NCI-H1694 (cell line): Measurements from ENCODE around the gene HBS1L.

Source experiments
- DNase-seq: peaks from one replicate; lab custom pipeline; 2025; lab: John Stamatoyannopoulos, UW

Gene HBS1L

DNA sequence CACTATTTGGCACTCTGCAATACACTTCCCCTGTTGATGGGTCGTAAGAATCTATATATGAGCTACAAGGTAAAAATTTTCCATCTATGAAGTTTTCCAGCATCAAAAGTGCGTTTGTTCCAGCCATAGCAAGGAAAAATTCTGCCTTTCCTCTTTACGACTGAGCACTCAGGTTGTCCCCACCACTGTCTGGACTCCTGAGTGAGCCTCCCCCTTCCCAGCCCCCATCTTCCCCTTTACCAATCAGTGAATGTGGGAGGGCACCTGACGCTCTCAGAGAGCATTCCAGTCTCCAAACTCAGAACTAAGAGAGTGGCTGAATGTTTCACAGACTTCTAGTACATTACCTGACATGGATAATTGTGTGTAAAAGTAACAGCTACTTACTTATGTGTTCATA, 104.7 kb downstream of the HBS1L start, which contains the start of gene ALDH8A1:
Gene ALDH8A1 (minus strand): TSS at position 175 of the 400 bp plus-strand sequence. CDS start 48 bp downstream, at position 127.
- DNase-seq, result no peak

DNA sequence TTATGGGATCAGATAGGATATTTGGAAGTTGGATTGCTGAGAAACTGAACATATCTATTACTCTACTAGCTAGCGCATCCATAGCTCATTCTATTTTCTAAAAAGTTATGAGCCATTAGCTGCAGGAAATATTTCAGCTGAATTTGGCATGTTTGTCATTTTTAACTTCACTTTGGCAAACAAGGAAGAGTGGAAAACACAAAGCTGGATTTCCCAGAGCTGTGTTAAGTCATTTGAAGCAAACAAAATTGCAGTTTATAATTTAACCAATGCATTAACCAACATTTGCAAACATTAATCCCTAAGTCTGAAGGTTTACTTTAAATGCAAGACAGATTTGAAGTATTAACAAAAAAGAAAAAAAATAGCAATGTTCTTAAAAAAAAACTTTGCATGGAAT, 105.9 kb downstream of the HBS1L start:
- no peak for DNase-seq

DNA sequence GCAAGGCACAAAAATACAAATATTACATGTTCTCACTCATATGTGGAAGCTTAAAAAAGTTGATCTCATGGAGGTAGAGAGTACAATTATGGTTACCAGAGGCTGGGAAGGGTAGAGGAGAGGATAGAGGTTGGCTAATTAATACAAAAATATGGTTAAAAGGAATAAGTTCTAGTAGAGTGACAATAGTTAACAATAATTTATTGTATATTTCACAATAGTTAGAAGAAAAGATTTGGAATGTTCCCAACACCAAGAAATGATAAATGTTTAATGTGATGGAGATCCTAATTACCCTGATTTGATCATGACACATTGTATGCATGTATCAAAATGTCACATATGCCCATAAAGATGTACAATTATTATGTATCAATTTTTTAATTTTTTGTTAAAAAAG, 106.5 kb downstream of the HBS1L start:
- DNase-seq, result no peak

DNA sequence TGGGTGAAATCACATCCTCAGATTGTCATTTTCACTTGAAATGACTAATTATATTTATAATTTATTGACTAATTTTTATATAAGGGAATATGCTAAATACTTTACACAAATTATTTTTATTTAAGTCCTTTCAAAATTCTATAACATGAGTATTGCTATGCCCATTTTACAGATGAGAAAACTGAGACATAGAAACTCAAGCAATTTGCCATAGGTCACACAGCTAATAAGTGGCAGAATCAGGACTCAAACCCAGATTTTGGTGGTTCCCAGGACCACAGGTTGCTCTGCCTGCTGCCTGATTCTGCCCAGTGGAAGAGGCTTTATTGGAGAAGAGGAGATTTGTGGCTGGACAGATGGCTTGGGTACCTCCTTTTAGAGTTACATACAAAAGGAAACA, 109.6 kb downstream of the HBS1L start:
- no peak for DNase-seq

DNA sequence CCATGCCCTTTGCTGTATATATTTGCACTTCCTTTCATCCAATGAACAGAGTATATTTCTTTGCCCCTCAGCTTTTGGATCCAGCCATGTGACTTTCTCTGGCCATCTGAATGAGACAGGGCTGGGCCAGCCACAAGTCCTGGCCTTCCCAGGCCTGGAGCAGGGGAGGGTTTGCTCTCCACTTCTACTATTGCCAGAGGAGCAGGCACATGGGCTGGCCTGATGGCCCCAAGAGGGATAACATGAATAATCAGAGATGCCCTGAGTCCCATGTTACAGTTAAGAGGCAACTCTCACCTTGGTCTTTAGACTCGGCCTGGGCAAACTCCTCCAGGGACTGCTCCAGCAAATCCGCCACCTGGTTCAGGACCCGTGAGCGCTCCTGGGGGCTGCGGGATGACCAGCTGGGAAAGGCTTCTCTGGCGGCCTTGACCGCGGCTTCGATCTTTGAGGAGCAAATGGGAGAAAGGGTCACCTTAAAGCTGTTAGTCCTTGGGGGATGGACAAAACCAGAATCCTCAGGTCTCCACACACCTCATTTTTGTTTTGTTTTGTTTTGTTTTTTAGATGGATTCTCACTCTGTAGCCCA, 111.0 kb downstream of the HBS1L start:
- no peak for DNase-seq

DNA sequence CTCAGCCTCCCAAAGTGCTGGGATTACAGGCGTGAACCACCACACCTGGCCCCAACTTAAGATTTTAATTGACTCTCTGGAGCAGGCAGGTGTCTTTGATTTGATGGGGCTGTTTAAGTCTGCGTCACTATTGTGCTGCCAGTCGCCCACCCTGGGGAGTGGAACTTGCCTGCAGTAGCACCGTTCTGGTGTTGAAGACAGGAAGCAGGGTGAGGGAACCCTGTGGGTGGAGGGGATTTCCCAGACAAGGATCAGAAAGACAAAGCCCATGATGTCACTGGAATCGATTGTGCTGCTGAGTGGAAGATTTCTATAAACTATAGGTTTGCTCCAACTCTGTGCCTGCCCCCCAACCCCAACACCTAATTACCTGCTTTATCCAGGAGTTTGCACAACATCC, 115.7 kb downstream of the HBS1L start:
- no peak for DNase-seq

DNA sequence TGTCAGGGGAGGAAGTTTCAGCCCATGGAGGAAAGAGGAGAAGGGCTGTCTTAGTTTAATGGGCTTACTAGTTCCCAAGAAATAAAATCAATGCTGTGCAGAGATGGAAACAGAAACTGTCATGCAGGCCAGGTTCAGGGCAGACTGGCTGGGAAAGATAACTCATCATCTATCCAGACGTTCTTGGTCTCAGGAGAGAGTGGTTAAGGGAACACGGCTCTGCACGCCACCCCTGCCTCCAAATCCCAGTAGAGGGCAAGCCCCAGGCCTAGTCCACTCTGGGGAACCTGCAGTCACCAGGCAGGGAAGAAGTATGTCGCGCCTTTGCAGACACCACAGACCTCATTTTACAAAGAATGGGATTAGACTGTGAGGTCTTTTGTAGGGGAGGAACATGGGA, 117.2 kb downstream of the HBS1L start:
- DNase-seq, result no peak

DNA sequence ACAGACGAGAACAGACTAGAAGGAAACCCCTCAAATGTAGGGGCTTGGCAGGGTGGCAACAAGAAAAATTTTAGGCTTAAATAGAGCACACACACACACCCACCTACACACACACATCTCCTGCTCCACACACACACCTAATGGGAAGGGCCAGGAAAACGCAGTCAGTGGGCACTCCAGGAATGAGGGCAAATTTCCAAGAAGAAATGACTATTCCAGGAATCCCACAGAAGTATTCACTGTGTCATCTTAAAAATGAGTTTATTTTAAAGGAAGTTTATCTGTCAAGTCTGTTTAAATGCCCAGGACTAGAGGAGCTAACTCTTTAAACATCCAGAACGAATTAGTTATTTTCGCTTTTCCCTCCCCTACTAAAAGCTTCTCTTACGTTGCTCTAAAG, 117.7 kb downstream of the HBS1L start:
- no peak for DNase-seq

DNA sequence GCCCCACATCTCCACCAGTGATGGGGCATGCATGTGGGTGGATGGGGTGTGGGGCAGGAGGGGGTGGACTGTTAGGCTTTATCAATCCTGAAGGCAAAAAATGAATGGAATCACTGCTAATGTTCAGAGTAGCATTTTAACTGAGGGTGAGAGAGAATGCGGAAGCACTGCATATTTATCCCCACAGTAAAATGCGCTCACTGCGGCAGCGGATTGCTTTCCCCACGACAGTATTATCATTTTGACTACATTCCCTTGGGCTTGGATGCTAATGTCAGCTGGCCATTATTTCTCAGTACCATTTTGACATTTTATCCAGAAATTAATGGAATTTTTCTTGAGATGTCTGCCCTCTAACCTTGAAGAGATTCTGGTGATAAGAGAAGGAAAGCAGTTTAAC, 118.1 kb downstream of the HBS1L start:
- DNase-seq, result no peak

DNA sequence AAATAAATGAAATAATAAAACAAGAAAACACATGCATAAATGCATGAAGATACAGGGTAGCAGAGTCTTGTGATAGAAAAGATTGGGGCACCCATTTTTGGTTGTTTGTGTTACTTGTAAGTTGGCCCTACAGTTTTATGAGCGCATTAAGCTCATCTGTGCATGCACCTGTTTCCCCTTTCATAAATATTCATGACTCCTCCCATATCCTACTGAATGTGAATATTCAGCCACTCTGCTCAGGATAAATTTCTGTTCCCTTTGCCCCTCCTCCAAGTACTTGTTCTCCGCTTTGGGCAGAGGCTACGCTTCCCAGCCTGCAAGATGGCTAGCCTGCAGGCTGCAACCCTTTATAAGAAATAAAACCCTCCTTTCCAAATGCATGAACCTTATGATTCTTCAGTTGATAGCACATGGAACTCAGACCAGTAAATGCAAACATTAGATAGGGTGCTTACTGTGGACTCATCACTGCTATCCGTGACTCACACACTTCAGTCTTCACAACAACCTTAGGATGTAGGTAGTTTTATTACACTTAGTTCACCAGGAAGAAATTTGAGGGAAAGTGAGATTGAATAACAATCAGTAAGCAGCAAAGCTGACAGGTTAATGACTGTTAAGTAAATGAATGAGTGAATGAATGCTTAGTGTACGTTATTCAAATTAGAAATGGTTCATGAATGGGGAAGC, 119.7 kb downstream of the HBS1L start:
- no peak for DNase-seq

DNA sequence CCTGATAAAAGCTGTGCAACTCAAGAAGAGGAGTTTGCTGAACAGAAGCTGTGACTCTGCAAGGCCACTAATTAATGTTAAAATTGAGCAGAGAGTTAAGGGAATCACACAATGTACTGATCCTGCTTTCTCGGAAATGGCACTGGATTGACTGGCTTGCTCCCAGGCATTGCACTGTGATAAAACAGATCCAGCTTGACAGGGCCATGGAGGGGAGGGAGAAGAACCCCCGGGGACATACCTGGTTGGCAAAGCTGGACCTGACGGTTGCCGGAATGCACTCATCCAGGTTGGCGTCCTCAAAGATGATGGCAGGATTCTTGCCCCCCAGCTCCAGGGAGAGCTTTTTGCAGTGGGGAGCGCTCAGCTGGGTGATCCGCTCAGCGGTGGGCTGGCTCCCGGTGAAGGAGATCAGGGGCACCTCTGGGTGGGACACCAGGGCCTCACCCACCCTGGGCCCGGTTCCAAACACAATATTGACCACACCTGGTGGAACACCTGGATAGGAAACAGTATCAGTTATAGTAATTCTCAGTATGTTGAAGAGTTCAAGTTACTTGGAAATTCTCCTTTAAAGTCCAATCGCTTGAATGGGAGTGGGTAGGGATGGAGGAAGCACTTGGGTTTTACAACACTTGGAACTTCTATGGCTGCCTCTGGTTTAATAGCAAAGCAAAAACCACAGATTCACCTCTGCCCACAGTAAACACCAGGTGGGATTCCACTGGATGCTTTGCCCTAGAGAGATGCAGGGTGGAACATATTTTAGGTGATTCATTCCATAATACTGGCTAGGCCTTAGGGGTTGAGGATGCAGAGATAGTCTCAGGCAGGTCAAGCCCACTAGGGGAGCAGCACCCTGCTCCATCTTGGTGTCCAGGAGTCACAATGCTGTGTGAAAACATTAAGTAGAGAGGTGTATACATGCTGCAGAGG, 121.8 kb downstream of the HBS1L start:
- no peak for DNase-seq

DNA sequence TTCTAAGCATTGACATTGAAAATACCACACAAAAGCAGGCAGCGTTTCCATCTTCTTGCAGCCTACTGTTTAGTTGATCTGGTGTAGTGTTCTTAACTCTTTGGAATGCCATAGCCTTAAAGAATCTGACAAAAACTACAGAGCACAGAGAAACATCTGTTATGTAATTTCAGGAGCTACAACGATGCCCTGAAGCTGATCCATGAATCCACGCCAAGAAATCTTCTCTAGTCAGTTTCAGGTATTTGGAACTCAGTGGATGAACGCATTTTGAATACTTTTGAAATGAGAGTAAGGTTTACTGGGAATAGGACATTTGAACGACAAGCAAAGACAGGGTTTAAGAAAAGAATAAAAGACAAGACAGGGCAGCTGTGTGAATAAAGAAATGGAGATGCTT, 122.5 kb downstream of the HBS1L start:
- no peak for DNase-seq

DNA sequence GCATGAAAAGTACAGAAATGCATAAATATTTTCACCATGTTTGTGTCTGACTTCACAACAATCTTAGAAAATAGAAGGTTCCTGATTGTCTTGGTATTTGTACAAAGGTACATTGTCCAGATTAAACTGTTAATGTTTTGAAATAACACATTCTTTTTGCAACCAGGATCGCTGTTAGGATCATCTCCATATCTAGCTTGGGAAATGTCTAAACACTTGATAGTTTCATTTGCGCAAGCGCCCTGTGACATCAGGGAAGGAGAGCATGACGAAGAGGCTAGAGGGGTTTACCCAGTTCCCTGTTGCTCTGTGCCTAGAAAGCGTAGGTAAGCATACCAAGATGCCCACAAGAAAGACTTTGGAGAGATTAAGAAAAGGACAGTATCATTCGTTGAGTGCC, 124.2 kb downstream of the HBS1L start:
- DNase-seq, result no peak

DNA sequence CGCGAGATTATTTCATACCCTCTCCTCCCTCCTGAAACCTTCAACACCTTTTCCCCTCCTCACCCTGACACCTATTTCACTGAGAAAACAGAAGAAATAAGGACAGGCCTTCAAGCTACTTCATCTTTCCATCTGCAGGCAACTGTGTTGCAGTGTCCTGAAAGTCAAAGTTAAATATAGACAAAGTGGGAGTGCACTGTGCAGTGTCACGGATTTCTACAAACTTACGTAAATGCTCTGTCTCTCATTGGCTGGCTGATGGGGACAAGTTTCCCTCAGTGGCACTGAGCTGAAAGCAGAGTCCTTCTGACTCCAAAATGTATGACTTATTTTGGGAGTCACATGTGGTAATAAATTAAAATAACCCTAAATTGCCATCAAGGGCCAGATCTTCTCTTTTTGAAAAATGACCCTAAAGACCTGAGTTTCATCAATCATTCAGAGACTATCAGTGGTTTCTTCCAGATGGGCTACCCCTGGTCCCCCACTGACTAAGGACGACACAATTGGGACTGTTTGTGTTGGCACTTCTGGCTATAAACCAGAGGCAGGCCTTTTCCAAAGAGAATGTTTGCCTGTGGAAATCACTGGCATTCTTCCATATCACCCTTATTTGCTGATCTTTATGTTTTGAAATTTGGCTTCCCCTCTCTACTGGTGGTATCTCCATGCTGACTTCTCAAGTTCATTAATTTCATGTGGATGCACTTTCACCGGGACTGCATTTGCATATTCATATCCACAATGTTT, 126.3 kb downstream of the HBS1L start:
- no peak for DNase-seq

DNA sequence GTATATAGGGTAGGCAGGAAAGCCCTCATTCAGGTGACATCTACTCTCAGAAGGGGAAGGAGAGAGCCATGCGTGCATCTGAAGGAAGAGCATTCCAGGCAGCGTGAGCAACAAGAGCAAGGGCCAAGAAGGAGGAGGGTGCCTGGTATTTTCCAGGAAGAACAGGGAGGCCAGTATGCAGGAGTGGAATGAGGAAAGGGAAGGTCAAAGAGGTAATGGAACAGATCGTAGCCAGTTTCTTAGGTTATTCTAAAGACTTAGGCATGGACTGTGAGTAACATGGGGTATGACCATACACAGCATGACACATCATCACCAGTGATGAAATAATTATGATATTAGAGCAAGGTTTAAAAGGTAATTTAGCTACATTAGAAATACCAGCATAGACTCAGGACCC, 128.8 kb downstream of the HBS1L start:
- DNase-seq, result no peak

DNA sequence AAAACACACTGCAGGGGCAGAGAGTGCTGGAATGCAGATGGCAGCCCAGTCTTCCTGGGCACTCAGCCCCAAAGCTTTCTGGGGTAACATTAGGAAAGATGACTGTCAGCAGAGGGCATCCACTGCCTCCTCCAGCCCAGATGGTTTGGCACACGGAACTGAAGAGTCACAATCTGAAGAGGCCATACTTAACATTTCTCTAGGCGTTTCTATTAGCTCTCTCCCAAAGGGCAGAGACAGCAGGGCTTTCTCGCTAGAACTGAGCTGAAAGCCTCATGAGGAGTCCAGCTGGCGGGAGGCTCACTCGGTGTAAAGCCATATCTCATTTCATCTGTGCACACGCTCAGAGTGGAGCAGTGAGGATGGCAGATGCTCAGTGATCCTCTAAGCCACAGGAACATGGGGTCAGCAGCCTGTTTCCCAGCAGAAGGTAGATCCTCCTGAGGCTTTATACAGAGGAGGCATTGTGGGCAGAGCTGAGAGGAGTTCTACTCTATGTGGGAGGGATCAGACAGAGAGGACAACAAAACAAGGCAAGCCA, 132.8 kb downstream of the HBS1L start:
- no peak for DNase-seq

DNA sequence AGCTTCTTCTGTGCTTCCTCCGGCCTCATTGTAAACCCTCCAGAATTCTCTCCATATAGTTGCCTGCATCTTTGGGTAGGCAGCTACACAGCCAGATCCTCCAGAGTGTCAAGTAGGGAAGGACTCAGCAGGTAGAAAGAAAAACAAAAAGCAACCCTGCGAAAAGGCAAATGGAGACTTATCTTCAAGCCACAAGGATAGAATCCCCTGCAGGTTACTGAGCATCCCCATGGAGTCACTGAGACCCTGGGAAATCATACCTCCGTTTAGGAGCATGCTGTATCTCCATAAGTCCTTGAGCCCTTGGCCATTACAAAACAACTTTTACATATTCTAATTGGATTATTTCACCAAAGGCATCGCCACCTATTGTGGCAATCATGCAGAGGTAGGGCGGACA, 133.3 kb downstream of the HBS1L start:
- no peak for DNase-seq

DNA sequence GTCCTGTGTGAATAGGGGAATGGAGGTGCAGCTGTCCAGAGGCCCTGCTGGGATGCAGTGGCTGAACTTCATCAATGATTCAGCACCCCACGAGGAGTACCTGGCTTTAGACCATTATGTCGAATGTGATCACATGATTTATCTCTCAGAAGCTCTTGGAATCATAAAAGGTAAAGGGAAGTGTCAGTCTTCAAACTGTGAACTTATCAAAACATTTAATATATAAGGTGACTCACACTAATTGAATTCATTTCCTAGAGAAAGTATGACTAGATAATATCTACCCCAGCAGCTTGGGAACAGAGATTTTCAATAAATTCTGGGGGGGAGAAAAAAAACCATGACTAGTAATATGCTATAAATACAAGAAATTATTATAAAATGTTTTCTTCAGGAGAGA, 134.2 kb downstream of the HBS1L start:
- DNase-seq, result no peak

DNA sequence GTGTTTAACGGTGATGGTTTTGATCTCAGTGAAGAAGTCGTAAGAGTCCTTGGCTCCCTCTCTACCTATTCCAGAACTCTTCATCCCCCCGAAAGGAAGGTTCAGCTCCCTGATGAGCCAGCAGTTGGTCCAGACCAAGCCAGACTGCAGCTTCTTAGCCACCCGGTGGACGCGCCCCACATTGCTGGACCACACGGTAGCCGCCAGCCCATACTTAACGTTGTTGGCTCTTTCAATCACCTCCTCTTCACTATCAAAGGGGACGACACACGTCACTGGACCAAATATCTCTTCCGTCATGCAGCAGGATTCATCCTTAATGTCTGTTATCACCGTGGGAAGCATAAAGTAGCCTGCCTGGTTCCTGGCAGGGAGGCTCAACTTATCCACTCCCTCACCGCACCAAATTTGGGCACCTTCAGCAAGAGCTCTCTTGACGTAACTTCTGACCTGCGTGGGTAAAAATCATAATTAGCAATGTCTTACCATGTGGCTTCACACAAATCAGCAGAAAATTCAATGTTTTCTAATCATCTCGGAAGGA, 136.1 kb downstream of the HBS1L start:
- DNase-seq, result no peak

DNA sequence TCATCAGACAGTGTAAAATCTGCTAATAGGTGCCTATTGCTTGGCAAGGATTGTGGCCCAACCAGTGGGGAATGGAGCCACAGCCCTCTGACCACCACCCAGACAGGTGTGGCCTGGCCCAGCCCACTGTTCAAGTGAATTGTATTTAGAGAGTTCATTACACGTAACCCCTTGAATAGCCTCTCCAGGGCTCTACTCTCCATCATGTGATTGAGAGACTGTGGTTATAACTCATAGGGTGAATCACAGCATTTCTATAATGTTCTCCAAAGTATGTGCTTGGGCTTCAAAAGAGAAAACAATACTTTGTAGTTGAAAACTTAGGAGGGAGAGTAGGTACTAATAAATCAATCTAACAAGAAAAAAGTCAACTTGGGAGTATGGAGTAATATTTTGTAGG, 143.1 kb downstream of the HBS1L start:
- DNase-seq, result no peak

DNA sequence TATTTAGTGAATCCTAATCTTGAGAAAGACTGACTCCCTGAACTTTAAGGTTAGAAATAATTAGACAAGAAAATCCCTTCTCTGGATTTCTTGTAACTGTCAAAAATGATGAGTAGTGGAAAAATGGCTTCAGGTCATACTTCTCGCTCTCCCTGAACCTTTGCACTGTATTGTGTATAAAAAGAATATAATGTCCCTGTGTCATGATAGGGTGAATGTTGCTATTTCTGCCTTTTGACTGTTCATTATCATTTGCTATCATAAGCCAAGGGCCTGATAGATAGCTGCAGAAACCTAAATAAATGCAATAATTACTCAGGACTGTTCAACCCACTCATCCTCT, 144.1 kb downstream of the HBS1L start:
- DNase-seq, result no peak
